Measurements from ENCODE around the gene VASH1.

Gene VASH1

GRCh38 chr14:76811561-76811960 is 50.3 kb downstream of the VASH1 start:
- peaks cover 11 to 17% of the 10 kb centered on the region in 2 donors for H3K4me1 ChIP-seq (ENCODE audit: control insufficient read depth in 2 of 2, insufficient read depth in 2 of 2, low read length in 2 of 2)
- H3K27ac ChIP-seq (ENCODE audit: low read depth in 2 of 2, low read length in 2 of 2) = peak overlapping the region in 1 of 2 donors; percentile 82
- no peaks in the 10 kb centered on the region for H3K9me3 ChIP-seq (ENCODE audit: control insufficient read depth in 2 of 2, low read length in 2 of 2)
- peaks cover 12 to 24% of the 10 kb centered on the region in 2 donors for H3K36me3 ChIP-seq (ENCODE audit: control insufficient read depth in 2 of 2, insufficient read depth in 2 of 2, low read length in 2 of 2)
- peak overlapping the region; percentile 75 to 86 for H3K4me3 ChIP-seq (ENCODE audit: low read length in 2 of 2)
- H3K9ac ChIP-seq (ENCODE audit: low read depth in 1 of 2, low read length in 2 of 2) = peak overlapping the region; percentile 78 to 83
- no peaks in the 10 kb centered on the region for H3K27me3 ChIP-seq (ENCODE audit: control insufficient read depth in 2 of 2, insufficient read depth in 2 of 2, low read length in 2 of 2)

- Histone ChIP-seq H3K36me3 (ENCODE audit: control insufficient read depth in 2 of 2, insufficient read depth in 2 of 2, low read length in 2 of 2) (peaks cover 7 to 19% of the 10 kb centered on the region in 2 donors), H3K4me3 (ENCODE audit: low read length in 2 of 2) (peak overlapping the region; percentile 75 to 86), H3K9me3 (ENCODE audit: control insufficient read depth in 2 of 2, low read length in 2 of 2) (no peaks in the 10 kb centered on the region), H3K9ac (ENCODE audit: low read depth in 1 of 2, low read length in 2 of 2) (peak overlapping the region; percentile 78 to 83), H3K4me1 (ENCODE audit: control insufficient read depth in 2 of 2, insufficient read depth in 2 of 2, low read length in 2 of 2) (peaks cover 11 to 17% of the 10 kb centered on the region in 2 donors), H3K27ac (ENCODE audit: low read depth in 2 of 2, low read length in 2 of 2) (peak overlapping the region; percentile 82 to 83), H3K27me3 (ENCODE audit: control insufficient read depth in 2 of 2, insufficient read depth in 2 of 2, low read length in 2 of 2) (no peaks in the 10 kb centered on the region)
These were observed 50.8 kb downstream of the VASH1 start for GRCh38 chr14:76812093-76812421.

DNA sequence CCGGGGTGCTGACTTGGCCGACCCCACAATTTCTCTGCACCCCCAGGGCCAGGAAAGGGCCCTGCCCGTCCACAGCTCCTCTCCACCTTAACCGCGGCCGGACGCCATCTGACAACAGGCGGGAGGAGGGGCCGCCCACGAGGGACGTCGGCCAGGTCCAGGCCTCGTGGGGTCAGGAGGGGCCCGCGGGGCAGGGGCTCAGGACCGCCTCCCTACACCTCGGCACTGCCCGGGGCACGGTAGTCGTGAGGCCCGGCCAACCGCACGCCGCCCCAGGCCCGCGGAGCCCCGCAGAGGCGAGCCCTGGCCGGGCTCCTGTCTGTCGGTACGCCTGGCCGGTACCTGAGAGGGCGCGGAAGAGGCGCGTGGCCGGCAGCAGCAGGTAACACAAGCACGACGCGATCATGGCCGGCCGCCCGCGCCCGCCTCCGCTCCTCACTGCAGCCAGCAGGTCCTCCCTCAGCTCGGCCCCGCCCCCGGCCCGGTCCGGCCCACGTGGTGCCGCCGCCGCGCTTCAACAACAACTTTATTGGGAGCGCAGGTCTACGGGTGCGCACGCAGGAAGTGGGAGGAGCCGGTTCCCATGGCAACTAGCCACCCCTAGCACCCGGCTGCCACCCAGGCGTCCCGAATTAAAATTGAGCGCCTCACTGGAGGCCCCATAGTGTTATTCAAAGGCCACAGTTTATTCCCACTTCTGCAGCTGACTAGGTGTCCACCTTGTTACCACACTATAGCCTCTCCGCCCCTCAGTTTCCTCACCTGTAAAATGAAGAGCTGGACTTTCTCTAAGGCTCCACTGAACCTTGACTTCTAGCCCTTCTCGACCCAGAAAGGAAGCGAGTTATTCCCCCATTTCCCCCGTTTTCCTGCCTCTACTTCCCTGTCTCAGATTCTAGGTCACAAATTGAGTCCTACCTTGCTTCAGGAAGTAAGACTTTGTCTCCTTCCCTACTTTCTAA is 51.4 kb downstream of the VASH1 start, which contains the start of gene ANGEL1:
Gene ANGEL1 (minus strand): TSS at position 461 of the 962 bp plus-strand sequence. CDS start 55 bp downstream, at position 406.
- Histone ChIP-seq H3K9ac (ENCODE audit: low read depth in 1 of 2, low read length in 2 of 2) (peak within 1 kb of the TSS; percentile 78 to 83), H3K36me3 (ENCODE audit: control insufficient read depth in 2 of 2, insufficient read depth in 2 of 2, low read length in 2 of 2) (peaks cover 4 to 13% of the 10 kb centered on the region in 2 donors), H3K27me3 (ENCODE audit: control insufficient read depth in 2 of 2, insufficient read depth in 2 of 2, low read length in 2 of 2) (no peaks in the 10 kb centered on the region), H3K4me1 (ENCODE audit: control insufficient read depth in 2 of 2, insufficient read depth in 2 of 2, low read length in 2 of 2) (peaks cover 11 to 17% of the 10 kb centered on the region in 2 donors), H3K9me3 (ENCODE audit: control insufficient read depth in 2 of 2, low read length in 2 of 2) (no peaks in the 10 kb centered on the region), H3K27ac (ENCODE audit: low read depth in 2 of 2, low read length in 2 of 2) (peak within 1 kb of the TSS; percentile 82 to 83), H3K4me3 (ENCODE audit: low read length in 2 of 2) (peak within 1 kb of the TSS; percentile 75 to 86)

GRCh38 chr14:76814726-76815645 is 53.7 kb downstream of the VASH1 start:
- Histone ChIP-seq H3K4me1 (ENCODE audit: control insufficient read depth in 2 of 2, insufficient read depth in 2 of 2, low read length in 2 of 2) (peaks cover 11 to 17% of the 10 kb centered on the region in 2 donors), H3K9me3 (ENCODE audit: control insufficient read depth in 2 of 2, low read length in 2 of 2) (no peaks in the 10 kb centered on the region), H3K9ac (ENCODE audit: low read depth in 1 of 2, low read length in 2 of 2) (no peak overlapping the region), H3K27ac (ENCODE audit: low read depth in 2 of 2, low read length in 2 of 2) (no peak overlapping the region), H3K27me3 (ENCODE audit: control insufficient read depth in 2 of 2, insufficient read depth in 2 of 2, low read length in 2 of 2) (no peaks in the 10 kb centered on the region), H3K36me3 (ENCODE audit: control insufficient read depth in 2 of 2, insufficient read depth in 2 of 2, low read length in 2 of 2) (no peaks in the 10 kb centered on the region), H3K4me3 (ENCODE audit: low read length in 2 of 2) (no peak overlapping the region)

GRCh38 chr14:76820700-76821099 is 59.4 kb downstream of the VASH1 start:
- H3K4me3 ChIP-seq (ENCODE audit: low read length in 2 of 2) = no peak overlapping the region
- no peaks in the 10 kb centered on the region for H3K27me3 ChIP-seq (ENCODE audit: control insufficient read depth in 2 of 2, insufficient read depth in 2 of 2, low read length in 2 of 2)
- no peaks in the 10 kb centered on the region for H3K36me3 ChIP-seq (ENCODE audit: control insufficient read depth in 2 of 2, insufficient read depth in 2 of 2, low read length in 2 of 2)
- H3K4me1 ChIP-seq (ENCODE audit: control insufficient read depth in 2 of 2, insufficient read depth in 2 of 2, low read length in 2 of 2) = peaks cover 0 to 5% of the 10 kb centered on the region in 2 donors
- H3K27ac ChIP-seq (ENCODE audit: low read depth in 2 of 2, low read length in 2 of 2) = no peak overlapping the region
- H3K9me3 ChIP-seq (ENCODE audit: control insufficient read depth in 2 of 2, low read length in 2 of 2) = no peaks in the 10 kb centered on the region
- no peak overlapping the region for H3K9ac ChIP-seq (ENCODE audit: low read depth in 1 of 2, low read length in 2 of 2)

DNA sequence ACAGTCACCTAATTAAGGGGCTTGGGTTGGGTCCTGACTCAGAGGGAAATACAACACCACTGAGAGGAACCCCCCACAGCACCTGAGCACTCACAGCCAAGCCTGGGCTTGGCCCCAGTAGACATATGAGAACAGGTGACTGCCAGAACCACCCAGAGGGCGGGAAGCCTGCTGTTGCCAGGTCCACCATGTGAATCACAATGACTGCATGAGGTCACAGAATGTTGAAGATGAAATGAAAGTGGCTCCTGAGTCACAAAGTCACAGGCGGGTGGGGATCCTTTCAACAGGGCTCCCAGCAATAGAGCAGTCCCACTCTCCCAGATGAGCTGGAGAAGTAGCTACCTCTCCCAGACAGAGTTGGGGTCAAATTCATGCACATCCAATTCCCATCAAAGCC is 64.9 kb downstream of the VASH1 start, which contains the start of gene LRRC74A:
Gene LRRC74A (plus strand): TSS at position 287 of the 400 bp plus-strand sequence. CDS start 290 bp downstream, outside the sequence.
- Histone ChIP-seq H3K27me3 (ENCODE audit: control insufficient read depth in 2 of 2, insufficient read depth in 2 of 2, low read length in 2 of 2) (no peaks in the 10 kb centered on the region), H3K4me1 (ENCODE audit: control insufficient read depth in 2 of 2, insufficient read depth in 2 of 2, low read length in 2 of 2) (no peaks in the 10 kb centered on the region), H3K36me3 (ENCODE audit: control insufficient read depth in 2 of 2, insufficient read depth in 2 of 2, low read length in 2 of 2) (no peaks in the 10 kb centered on the region), H3K9me3 (ENCODE audit: control insufficient read depth in 2 of 2, low read length in 2 of 2) (no peaks in the 10 kb centered on the region), H3K9ac (ENCODE audit: low read depth in 1 of 2, low read length in 2 of 2) (no peak within 1 kb of the TSS), H3K4me3 (ENCODE audit: low read length in 2 of 2) (no peak within 1 kb of the TSS), H3K27ac (ENCODE audit: low read depth in 2 of 2, low read length in 2 of 2) (no peak within 1 kb of the TSS)

DNA sequence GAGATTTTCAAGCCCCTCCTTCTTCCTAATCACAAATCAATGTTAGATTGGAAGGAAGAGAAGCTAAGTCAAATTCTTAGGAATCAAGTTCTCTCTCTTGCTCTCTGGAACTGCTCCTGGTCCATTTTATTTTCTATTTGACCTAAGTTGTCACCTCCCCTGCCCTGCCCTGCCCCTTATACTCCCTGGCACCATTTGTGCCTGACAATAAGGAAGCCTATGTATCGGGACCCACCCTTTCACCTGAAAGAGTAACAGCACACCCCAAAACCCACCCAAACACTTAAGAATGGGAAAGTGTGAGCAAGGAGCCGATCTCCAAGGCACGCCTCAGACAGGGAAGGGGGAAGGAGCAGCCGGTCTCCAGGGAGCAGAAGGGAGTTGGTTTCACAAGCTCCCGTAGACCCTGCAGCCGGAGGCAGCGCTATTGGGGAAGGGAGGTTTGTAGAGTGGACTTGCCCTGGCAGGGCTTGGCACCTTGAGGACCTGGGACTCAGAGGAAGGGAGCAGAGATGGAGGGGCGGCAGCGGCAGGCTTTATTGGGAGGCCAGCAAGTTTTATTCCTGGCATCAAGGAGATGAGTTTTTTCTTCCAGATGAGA is 66.5 kb downstream of the VASH1 start:
- no peaks in the 10 kb centered on the region for H3K27me3 ChIP-seq (ENCODE audit: control insufficient read depth in 2 of 2, insufficient read depth in 2 of 2, low read length in 2 of 2)
- no peaks in the 10 kb centered on the region for H3K9me3 ChIP-seq (ENCODE audit: control insufficient read depth in 2 of 2, low read length in 2 of 2)
- H3K4me1 ChIP-seq (ENCODE audit: control insufficient read depth in 2 of 2, insufficient read depth in 2 of 2, low read length in 2 of 2) = no peaks in the 10 kb centered on the region
- no peaks in the 10 kb centered on the region for H3K36me3 ChIP-seq (ENCODE audit: control insufficient read depth in 2 of 2, insufficient read depth in 2 of 2, low read length in 2 of 2)
- H3K9ac ChIP-seq (ENCODE audit: low read depth in 1 of 2, low read length in 2 of 2) = no peak overlapping the region
- peak overlapping the region in 1 of 2 donors; percentile 47 for H3K4me3 ChIP-seq (ENCODE audit: low read length in 2 of 2)
- H3K27ac ChIP-seq (ENCODE audit: low read depth in 2 of 2, low read length in 2 of 2) = no peak overlapping the region

- H3K4me3 ChIP-seq (ENCODE audit: low read length in 2 of 2) = no peak overlapping the region
- no peaks in the 10 kb centered on the region for H3K4me1 ChIP-seq (ENCODE audit: control insufficient read depth in 2 of 2, insufficient read depth in 2 of 2, low read length in 2 of 2)
- no peaks in the 10 kb centered on the region for H3K27me3 ChIP-seq (ENCODE audit: control insufficient read depth in 2 of 2, insufficient read depth in 2 of 2, low read length in 2 of 2)
- no peak overlapping the region for H3K27ac ChIP-seq (ENCODE audit: low read depth in 2 of 2, low read length in 2 of 2)
- H3K9me3 ChIP-seq (ENCODE audit: control insufficient read depth in 2 of 2, low read length in 2 of 2) = no peaks in the 10 kb centered on the region
- no peaks in the 10 kb centered on the region for H3K36me3 ChIP-seq (ENCODE audit: control insufficient read depth in 2 of 2, insufficient read depth in 2 of 2, low read length in 2 of 2)
- no peak overlapping the region for H3K9ac ChIP-seq (ENCODE audit: low read depth in 1 of 2, low read length in 2 of 2)
These were observed 67.2 kb downstream of the VASH1 start for GRCh38 chr14:76828339-76829012.

DNA sequence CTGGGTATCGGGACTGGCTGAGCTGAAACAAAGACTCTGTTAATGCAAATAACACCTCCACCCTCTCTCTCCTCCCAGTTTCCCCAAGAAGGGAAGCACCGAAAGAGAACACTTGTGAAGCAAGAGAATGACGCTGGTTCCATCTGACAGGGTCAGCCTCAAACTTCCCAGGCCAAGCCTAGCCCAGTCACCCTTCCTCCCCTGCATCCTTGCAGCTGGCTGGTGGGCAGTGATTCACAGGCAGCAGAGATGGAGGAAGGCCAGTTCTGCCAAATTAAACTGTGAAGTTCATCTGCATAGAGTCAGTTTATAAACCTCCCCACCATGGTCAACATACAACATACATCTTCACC is 67.7 kb downstream of the VASH1 start:
- Histone ChIP-seq H3K36me3 (ENCODE audit: control insufficient read depth in 2 of 2, insufficient read depth in 2 of 2, low read length in 2 of 2) (no peaks in the 10 kb centered on the region), H3K9me3 (ENCODE audit: control insufficient read depth in 2 of 2, low read length in 2 of 2) (no peaks in the 10 kb centered on the region), H3K9ac (ENCODE audit: low read depth in 1 of 2, low read length in 2 of 2) (no peak overlapping the region), H3K27me3 (ENCODE audit: control insufficient read depth in 2 of 2, insufficient read depth in 2 of 2, low read length in 2 of 2) (no peaks in the 10 kb centered on the region), H3K27ac (ENCODE audit: low read depth in 2 of 2, low read length in 2 of 2) (no peak overlapping the region), H3K4me1 (ENCODE audit: control insufficient read depth in 2 of 2, insufficient read depth in 2 of 2, low read length in 2 of 2) (no peaks in the 10 kb centered on the region), H3K4me3 (ENCODE audit: low read length in 2 of 2) (no peak overlapping the region)
